ENCODE data around the gene STARD3.

- TF ChIP-seq SP1 (IDR thresholded peaks at IDR 0.05) (no peak), LEF1 (IDR thresholded peaks at IDR 0.05; ENCODE audit: borderline replicate concordance) (no peak), BHLHE40 (IDR thresholded peaks at IDR 0.05; ENCODE audit: borderline replicate concordance) (no peak), CTBP1 (IDR thresholded peaks at IDR 0.05; ENCODE audit: borderline replicate concordance) (no peak), HDGF (IDR thresholded peaks at IDR 0.05; ENCODE audit: borderline replicate concordance) (no peak), PKNOX1 (IDR thresholded peaks at IDR 0.05) (no peak), FOXM1 (IDR thresholded peaks at IDR 0.05; ENCODE audit: borderline replicate concordance) (no peak), ZNF384 (IDR thresholded peaks at IDR 0.05) (no peak), SUZ12 (IDR thresholded peaks at IDR 0.05) (no peak), FOXK2 (IDR thresholded peaks at IDR 0.05) (no peak), NFRKB (IDR thresholded peaks at IDR 0.05) (no peak)
Observed at GRCh38 chr17:39699818-39700147, 62.8 kb downstream of the STARD3 start, which contains the start of gene ERBB2.

Measured in HEK293T (cell line).